Measurements from ENCODE around the gene BOLL. TPM values are rescaled to one million over a fixed set of nuclear protein-coding genes. Genes with fewer than 3 reads are reported as not detected.
"Not testable (repeated sequence)": the region's sequence is repeated elsewhere in the genome, so short reads cannot be mapped to it uniquely, and the experiment has no call there.

Gene BOLL
- polyA plus RNA-seq, 1 experiment: not detected

GRCh38 chr2:197727011-197727410 is 58.1 kb downstream of the BOLL start:
- no peak for DNase-seq (ENCODE audit: low read depth, low spot score)
- Histone ChIP-seq H3K27ac (ENCODE audit: low read depth, low read length) (no peak overlapping the region), H3K27me3 (ENCODE audit: control insufficient read depth, insufficient read depth, low read length) (no peaks in the 10 kb centered on the region), H3K4me3 (ENCODE audit: low read depth, low read length) (no peak overlapping the region), H3K9me3 (ENCODE audit: control insufficient read depth, insufficient read depth, low read length) (no peaks in the 10 kb centered on the region)
- no peak for TF ChIP-seq CTCF (IDR thresholded peaks at IDR 0.05; ENCODE audit: low read depth, low read length)
- ChIA-PET POLR2A (no interaction called here), CTCF (interaction anchor here (0.6 kb wide), 1 partner anchor 307 kb away, joined by 4 read pairs; no protein-coding TSS in a partner anchor)

GRCh38 chr2:197717863-197718262 is 67.3 kb downstream of the BOLL start:
- POLR2A ChIA-PET: no interaction called here
- TF ChIP-seq CTCF (IDR thresholded peaks at IDR 0.05; ENCODE audit: low read depth, low read length): no peak
- H3K4me3 ChIP-seq (ENCODE audit: low read depth, low read length): no peak overlapping the region

GRCh38 chr2:197713271-197713670 is 71.8 kb downstream of the BOLL start:
- Histone ChIP-seq H3K9me3 (ENCODE audit: control insufficient read depth, insufficient read depth, low read length) (no peaks in the 10 kb centered on the region), H3K4me3 (ENCODE audit: low read depth, low read length) (no peak overlapping the region), H3K27ac (ENCODE audit: low read depth, low read length) (no peak overlapping the region), H3K27me3 (ENCODE audit: control insufficient read depth, insufficient read depth, low read length) (no peaks in the 10 kb centered on the region)
- CTCF ChIA-PET: no interaction called here
- no peak for TF ChIP-seq CTCF (IDR thresholded peaks at IDR 0.05; ENCODE audit: low read depth, low read length)
- DNase-seq (ENCODE audit: low read depth, low spot score): no peak
- POLR2A ChIA-PET: no interaction called here

More at GRCh38 chr2:197717863-197718262, 67.3 kb downstream of the BOLL start:
- no peaks in the 10 kb centered on the region for H3K9me3 ChIP-seq (ENCODE audit: control insufficient read depth, insufficient read depth, low read length)
- no peak overlapping the region for H3K27ac ChIP-seq (ENCODE audit: low read depth, low read length)
- CTCF ChIA-PET: interaction anchor here (1.0 kb wide), 1 partner anchor 10 kb away, joined by 3 read pairs; no protein-coding TSS in a partner anchor
- no peaks in the 10 kb centered on the region for H3K27me3 ChIP-seq (ENCODE audit: control insufficient read depth, insufficient read depth, low read length)
- DNase-seq (ENCODE audit: low read depth, low spot score): no peak

- CTCF ChIA-PET: no interaction called here
- H3K9me3 ChIP-seq (ENCODE audit: control insufficient read depth, insufficient read depth, low read length): no peaks in the 10 kb centered on the region
- no peak for TF ChIP-seq CTCF (IDR thresholded peaks at IDR 0.05; ENCODE audit: low read depth, low read length)
- POLR2A ChIA-PET: interaction anchor here (1.1 kb wide), 1 partner anchor 195 kb away, joined by 3 read pairs; no protein-coding TSS in a partner anchor
- H3K27me3 ChIP-seq (ENCODE audit: control insufficient read depth, insufficient read depth, low read length): no peaks in the 10 kb centered on the region
- no peak overlapping the region for H3K27ac ChIP-seq (ENCODE audit: low read depth, low read length)
- H3K4me3 ChIP-seq (ENCODE audit: low read depth, low read length): no peak overlapping the region
- DNase-seq (ENCODE audit: low read depth, low spot score): no peak
Measured at GRCh38 chr2:197711578-197711977, 73.5 kb downstream of the BOLL start.

GRCh38 chr2:197710424-197711042 is 74.6 kb downstream of the BOLL start:
- CTCF ChIA-PET: no interaction called here
- POLR2A ChIA-PET: no interaction called here
- Histone ChIP-seq H3K9me3 (ENCODE audit: control insufficient read depth, insufficient read depth, low read length) (peaks cover 1% of the 10 kb centered on the region; the same call in 1 of the 2 replicates), H3K4me3 (ENCODE audit: low read depth, low read length) (no peak overlapping the region), H3K27ac (ENCODE audit: low read depth, low read length) (no peak overlapping the region), H3K27me3 (ENCODE audit: control insufficient read depth, insufficient read depth, low read length) (no peaks in the 10 kb centered on the region)
- TF ChIP-seq CTCF (IDR thresholded peaks at IDR 0.05; ENCODE audit: low read depth, low read length): no peak
- no peak for DNase-seq (ENCODE audit: low read depth, low spot score)

- H3K27ac ChIP-seq (ENCODE audit: low read depth, low read length); H3K27me3 ChIP-seq (ENCODE audit: control insufficient read depth, insufficient read depth, low read length); CTCF ChIA-PET; H3K9me3 ChIP-seq (ENCODE audit: control insufficient read depth, insufficient read depth, low read length); POLR2A ChIA-PET; H3K4me3 ChIP-seq (ENCODE audit: low read depth, low read length); DNase-seq (ENCODE audit: low read depth, low spot score): not testable (repeated sequence)
Measured at GRCh38 chr2:197709140-197709539, 76.0 kb downstream of the BOLL start.
